SK-N-SH treated with all-trans-retinoic acid at 6 μM for 48 hours (cell line): ENCODE measurements around the gene KCNK6.

ENCODE experiments used
- ARNTL ChIP-seq: fragments of 450-650 bp; formaldehyde crosslinking; IDR thresholded peaks from 2 replicates; pipeline ENCODE4 v1.5.0; 2020; ENCODE audit warnings: low read depth, mild to moderate bottlenecking, moderate library complexity, borderline replicate concordance
- ESRRG ChIP-seq: fragments of 250-450 bp; sonication (Bioruptor Pico); IDR thresholded peaks from 2 replicates; pipeline ENCODE4 v1.6.1; 2021; ENCODE audit warnings: mild to moderate bottlenecking
- GLIS3 ChIP-seq: fragments of 250-450 bp; sonication (Bioruptor Pico); IDR thresholded peaks from 2 replicates; pipeline ENCODE4 v1.5.0; 2020; ENCODE audit warnings: mild to moderate bottlenecking, moderate library complexity
- ISL1 ChIP-seq: fragments of 250-450 bp; sonication (Bioruptor Pico); IDR thresholded peaks from 2 replicates; pipeline ENCODE4 v2.1.2; 2022; ENCODE audit warnings: mild to moderate bottlenecking, moderate library complexity
- PPARA ChIP-seq: fragments of 250-450 bp; sonication (Bioruptor Pico); IDR thresholded peaks from 2 replicates; pipeline ENCODE4 v1.5.0; 2020; ENCODE audit warnings: mild to moderate bottlenecking, borderline replicate concordance
- ZFP30 ChIP-seq: fragments of 450-650 bp; formaldehyde crosslinking; IDR thresholded peaks from 2 replicates; pipeline ENCODE4 v1.5.0; 2022; ENCODE audit warnings: mild to moderate bottlenecking, moderate library complexity
- ZNF565 ChIP-seq: fragments of 450-650 bp; formaldehyde crosslinking; conservative IDR thresholded peaks from 2 replicates; pipeline ENCODE4 v1.5.0; 2020; ENCODE audit warnings: low read depth, mild to moderate bottlenecking, moderate library complexity
- ZNF8 ChIP-seq: fragments of 450-650 bp; formaldehyde crosslinking; IDR thresholded peaks from 2 replicates; pipeline ENCODE4 v1.5.0; 2020; ENCODE audit warnings: mild to moderate bottlenecking, moderate library complexity
- TF ChIP-seq, protein P1 (sequence below): fragments of 250-450 bp; sonication (Bioruptor Pico); IDR thresholded peaks from 2 replicates; pipeline ENCODE4 v1.5.1; 2020; ENCODE audit warnings: low read depth, mild to moderate bottlenecking, moderate library complexity

DNA sequence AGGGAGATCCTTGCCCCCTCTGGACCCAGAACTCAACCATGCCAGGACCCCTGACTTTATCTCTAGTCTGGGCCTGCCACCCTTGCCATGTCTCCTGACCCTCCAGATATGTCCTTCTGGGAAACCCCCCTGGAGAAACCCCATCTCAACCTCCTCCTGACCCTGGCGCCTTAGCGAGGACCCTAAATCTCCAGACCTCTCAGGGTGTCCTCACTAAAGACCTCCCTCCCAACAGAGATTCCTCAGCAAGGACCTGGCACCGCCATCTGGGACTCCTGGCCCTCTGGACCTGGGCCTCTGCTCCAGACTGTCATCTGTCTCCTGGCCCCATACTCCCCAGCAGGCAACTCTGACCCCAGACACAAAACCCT lies 1.3 kb downstream of the KCNK6 start:
- TF ChIP-seq PPARA (CRISPR knock-in tag) (no peak), ESRRG (CRISPR knock-in tag) (no peak), ZNF565 (CRISPR knock-in tag) (no peak), ZFP30 (CRISPR knock-in tag) (no peak), ISL1 (CRISPR knock-in tag) (no peak), GLIS3 (no peak), ZNF8 (CRISPR knock-in tag) (no peak), ARNTL (CRISPR knock-in tag) (no peak)
- TF ChIP-seq, protein P1, sequence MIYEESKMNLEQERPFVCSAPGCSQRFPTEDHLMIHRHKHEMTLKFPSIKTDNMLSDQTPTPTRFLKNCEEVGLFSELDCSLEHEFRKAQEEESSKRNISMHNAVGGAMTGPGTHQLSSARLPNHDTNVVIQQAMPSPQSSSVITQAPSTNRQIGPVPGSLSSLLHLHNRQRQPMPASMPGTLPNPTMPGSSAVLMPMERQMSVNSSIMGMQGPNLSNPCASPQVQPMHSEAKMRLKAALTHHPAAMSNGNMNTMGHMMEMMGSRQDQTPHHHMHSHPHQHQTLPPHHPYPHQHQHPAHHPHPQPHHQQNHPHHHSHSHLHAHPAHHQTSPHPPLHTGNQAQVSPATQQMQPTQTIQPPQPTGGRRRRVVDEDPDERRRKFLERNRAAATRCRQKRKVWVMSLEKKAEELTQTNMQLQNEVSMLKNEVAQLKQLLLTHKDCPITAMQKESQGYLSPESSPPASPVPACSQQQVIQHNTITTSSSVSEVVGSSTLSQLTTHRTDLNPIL (CRISPR knock-in tag), result no peak
